Measurements from ENCODE around the gene UBXN11. TPM values are rescaled to one million over a fixed set of nuclear protein-coding genes. Genes with fewer than 3 reads are reported as not detected.

UBXN11 gene
- total RNA-seq, 4 donors from 2014 or later: 2.7 to 3.8 (median 3.4) TPM

- H3K27me3 ChIP-seq: no peaks in the 10 kb centered on the region
- no peaks in the 10 kb centered on the region for H3K9me3 ChIP-seq
- intact Hi-C loops (cut with DNase I; ENCODE audit: low total_unique reads): loop anchor here (2.0 kb wide), 1 partner anchor 15 kb away; no protein-coding TSS in a partner anchor
- DNase-seq (no peak), ATAC-seq (no peak)
- H3K4me3 ChIP-seq: no peak overlapping the region
- TF ChIP-seq CTCF (IDR thresholded peaks at IDR 0.05 in 4 of 5, conservative IDR thresholded peaks at IDR 0.05 in 1 of 5): no peak
- TF ChIP-seq POLR2A (IDR thresholded peaks at IDR 0.05): no peak
- in situ Hi-C loops (cut with MboI; ENCODE audit: low sequenced_read_pairs in 4 of 4): no loop called here
- H3K27ac ChIP-seq: peak overlapping the region; percentile 89 to 96 (median 94)
- peaks cover 0 to 75% of the 10 kb centered on the region in 2 donors for H3K36me3 ChIP-seq
- H3K4me1 ChIP-seq: peaks cover 32 to 36% of the 10 kb centered on the region in 2 donors
These were observed 46.9 kb downstream of the UBXN11 start for GRCh38 chr1:26259578-26259977.

GRCh38 chr1:26259005-26259404 lies 47.4 kb downstream of the UBXN11 start:
- H3K4me1 ChIP-seq: peaks cover 35 to 38% of the 10 kb centered on the region in 2 donors
- no peaks in the 10 kb centered on the region for H3K27me3 ChIP-seq
- ATAC-seq (no peak), DNase-seq (no peak)
- no peak overlapping the region for H3K4me3 ChIP-seq
- intact Hi-C loops (cut with DNase I; ENCODE audit: low total_unique reads): loop anchor here (2.0 kb wide), 1 partner anchor 16 kb away; no protein-coding TSS in a partner anchor
- H3K36me3 ChIP-seq: peaks cover 0 to 70% of the 10 kb centered on the region in 2 donors
- no peak for TF ChIP-seq POLR2A (IDR thresholded peaks at IDR 0.05)
- TF ChIP-seq CTCF (IDR thresholded peaks at IDR 0.05 in 4 of 5, conservative IDR thresholded peaks at IDR 0.05 in 1 of 5): no peak
- H3K9me3 ChIP-seq: no peaks in the 10 kb centered on the region
- in situ Hi-C loops (cut with MboI; ENCODE audit: low sequenced_read_pairs in 4 of 4): no loop called here
- peak overlapping the region; percentile 89 to 96 (median 94) for H3K27ac ChIP-seq

GRCh38 chr1:26257222-26257621 lies 49.2 kb downstream of the UBXN11 start:
- Histone ChIP-seq H3K36me3 (peaks cover 0 to 52% of the 10 kb centered on the region in 2 donors), H3K27ac (peak overlapping the region; percentile 89 to 96 (median 94)), H3K27me3 (no peaks in the 10 kb centered on the region), H3K4me1 (peaks cover 39 to 50% of the 10 kb centered on the region in 2 donors), H3K4me3 (peak overlapping the region in 3 of 4 donors; percentile 24 to 60 (median 39)), H3K9me3 (no peaks in the 10 kb centered on the region)
- ATAC-seq (peak; percentile 88 to 91), DNase-seq (peak; percentile 80 to 84)
- peak in 1 of 2 donors; percentile 27 for TF ChIP-seq POLR2A (IDR thresholded peaks at IDR 0.05)
- TF ChIP-seq CTCF (IDR thresholded peaks at IDR 0.05 in 4 of 5, conservative IDR thresholded peaks at IDR 0.05 in 1 of 5): no peak
- intact Hi-C loops (cut with DNase I; ENCODE audit: low total_unique reads) (no loop called here), in situ Hi-C loops (cut with MboI; ENCODE audit: low sequenced_read_pairs in 4 of 4) (no loop called here)

- TF ChIP-seq POLR2A (IDR thresholded peaks at IDR 0.05) (peak; percentile 36 to 76), CTCF (IDR thresholded peaks at IDR 0.05 in 4 of 5, conservative IDR thresholded peaks at IDR 0.05 in 1 of 5) (no peak)
- in situ Hi-C loops (cut with MboI; ENCODE audit: low sequenced_read_pairs in 4 of 4): no loop called here
- ATAC-seq: peak; percentile 73 to 83
- Histone ChIP-seq H3K9me3 (no peaks in the 10 kb centered on the region), H3K4me1 (peaks cover 39 to 50% of the 10 kb centered on the region in 2 donors), H3K36me3 (peaks cover 0 to 33% of the 10 kb centered on the region in 2 donors), H3K4me3 (peak overlapping the region; percentile 36 to 60 (median 43)), H3K27me3 (no peaks in the 10 kb centered on the region), H3K27ac (peak overlapping the region; percentile 89 to 96 (median 94))
- peak; percentile 32 to 33 for DNase-seq
- intact Hi-C loops (cut with DNase I; ENCODE audit: low total_unique reads): loop anchor here (2.0 kb wide), 1 partner anchor 72 kb away; no protein-coding TSS in a partner anchor
These were observed 52.0 kb downstream of the UBXN11 start for GRCh38 chr1:26254404-26254803.
